AG09319 (cell line): ENCODE results near the gene PCDHA12.

Source experiments
- DNase-seq: peaks from one replicate; pipeline ENCODE4 v3.0.0-alpha.2; 2010; ENCODE audit warnings: low read depth; ENCODE audit errors: extremely low read depth
- TF ChIP-seq, protein P1 (sequence below): IDR thresholded peaks from 2 replicates; pipeline ENCODE4 v1.5.1; 2011; ENCODE audit warnings: low read depth, mild to moderate bottlenecking, inconsistent platforms, low read length, moderate library complexity

PCDHA12 gene

DNA sequence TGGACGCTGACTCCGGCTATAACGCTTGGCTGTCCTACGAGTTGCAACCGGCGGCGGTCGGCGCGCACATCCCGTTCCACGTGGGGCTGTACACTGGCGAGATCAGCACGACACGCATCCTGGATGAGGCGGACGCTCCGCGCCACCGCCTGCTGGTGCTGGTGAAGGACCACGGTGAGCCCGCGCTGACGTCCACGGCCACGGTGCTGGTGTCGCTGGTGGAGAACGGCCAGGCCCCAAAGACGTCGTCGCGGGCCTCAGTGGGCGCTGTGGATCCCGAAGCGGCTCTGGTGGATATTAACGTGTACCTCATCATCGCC, 2.1 kb downstream of the PCDHA12 start:
- no peak for DNase-seq
- TF ChIP-seq, protein P1, sequence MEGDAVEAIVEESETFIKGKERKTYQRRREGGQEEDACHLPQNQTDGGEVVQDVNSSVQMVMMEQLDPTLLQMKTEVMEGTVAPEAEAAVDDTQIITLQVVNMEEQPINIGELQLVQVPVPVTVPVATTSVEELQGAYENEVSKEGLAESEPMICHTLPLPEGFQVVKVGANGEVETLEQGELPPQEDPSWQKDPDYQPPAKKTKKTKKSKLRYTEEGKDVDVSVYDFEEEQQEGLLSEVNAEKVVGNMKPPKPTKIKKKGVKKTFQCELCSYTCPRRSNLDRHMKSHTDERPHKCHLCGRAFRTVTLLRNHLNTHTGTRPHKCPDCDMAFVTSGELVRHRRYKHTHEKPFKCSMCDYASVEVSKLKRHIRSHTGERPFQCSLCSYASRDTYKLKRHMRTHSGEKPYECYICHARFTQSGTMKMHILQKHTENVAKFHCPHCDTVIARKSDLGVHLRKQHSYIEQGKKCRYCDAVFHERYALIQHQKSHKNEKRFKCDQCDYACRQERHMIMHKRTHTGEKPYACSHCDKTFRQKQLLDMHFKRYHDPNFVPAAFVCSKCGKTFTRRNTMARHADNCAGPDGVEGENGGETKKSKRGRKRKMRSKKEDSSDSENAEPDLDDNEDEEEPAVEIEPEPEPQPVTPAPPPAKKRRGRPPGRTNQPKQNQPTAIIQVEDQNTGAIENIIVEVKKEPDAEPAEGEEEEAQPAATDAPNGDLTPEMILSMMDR: no peak

DNA sequence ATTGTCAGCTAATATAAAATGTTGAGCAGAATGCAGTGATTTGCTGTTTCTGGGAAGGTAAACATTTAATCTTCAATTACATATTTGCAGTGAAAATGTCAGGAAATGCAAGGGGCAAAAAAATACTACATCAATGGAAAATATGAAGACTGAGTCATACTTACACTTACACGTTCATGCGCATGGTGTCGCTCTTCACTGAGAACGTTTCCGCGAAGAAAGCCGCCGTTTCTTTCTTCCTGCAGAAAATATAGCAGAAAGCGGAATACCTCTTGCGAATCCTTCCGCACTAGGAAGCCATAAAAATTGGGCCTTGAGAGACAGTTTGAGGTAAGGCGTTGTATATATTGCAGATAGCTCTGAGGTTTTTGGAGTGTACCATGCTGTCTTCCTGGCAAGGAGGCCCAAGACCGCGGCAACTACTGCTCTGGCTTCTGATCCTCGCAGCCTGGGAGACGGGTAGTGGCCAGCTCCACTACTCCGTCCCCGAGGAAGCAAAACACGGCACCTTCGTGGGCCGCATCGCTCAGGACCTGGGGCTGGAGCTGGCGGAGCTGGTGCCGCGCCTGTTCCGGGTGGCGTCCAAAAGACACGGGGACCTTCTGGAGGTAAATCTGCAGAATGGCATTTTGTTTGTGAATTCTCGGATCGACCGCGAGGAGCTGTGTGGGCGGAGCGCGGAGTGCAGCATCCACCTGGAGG, 6.9 kb downstream of the PCDHA12 start, which contains the start of gene PCDHA13:
Gene PCDHA13 (plus strand): TSS at position 236 of the 702 bp plus-strand sequence. CDS start 145 bp downstream, at position 381.
- no peak for DNase-seq
- TF ChIP-seq, protein P1: no peak

DNA sequence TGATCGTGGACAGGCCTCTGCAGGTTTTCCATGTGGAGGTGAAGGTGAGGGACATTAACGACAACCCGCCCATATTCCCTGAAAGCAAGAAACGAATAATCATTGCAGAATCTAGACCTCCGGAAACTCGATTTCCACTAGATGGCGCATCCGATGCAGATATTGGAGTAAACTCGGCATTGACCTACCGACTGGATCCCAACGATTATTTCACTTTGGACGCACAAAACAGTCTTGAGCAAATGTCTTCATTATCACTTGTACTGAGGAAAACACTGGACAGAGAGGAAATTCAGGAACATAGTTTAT, 7.4 kb downstream of the PCDHA12 start:
- DNase-seq: no peak
- TF ChIP-seq, protein P1: no peak

DNA sequence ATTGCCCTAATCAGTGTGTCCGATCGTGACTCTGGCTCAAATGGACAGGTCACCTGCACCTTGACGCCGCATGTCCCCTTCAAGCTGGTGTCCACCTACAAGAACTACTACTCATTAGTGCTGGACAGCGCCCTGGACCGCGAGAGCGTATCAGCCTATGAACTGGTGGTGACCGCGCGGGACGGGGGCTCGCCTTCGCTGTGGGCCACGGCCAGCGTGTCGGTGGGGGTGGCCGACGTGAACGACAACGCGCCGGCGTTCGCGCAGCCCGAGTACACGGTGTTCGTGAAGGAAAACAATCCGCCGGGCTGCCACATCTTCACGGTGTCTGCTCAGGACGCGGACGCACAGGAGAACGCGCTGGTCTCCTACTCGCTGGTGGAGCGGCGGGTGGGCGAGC, 8.3 kb downstream of the PCDHA12 start:
- no peak for DNase-seq
- TF ChIP-seq, protein P1: no peak

DNA sequence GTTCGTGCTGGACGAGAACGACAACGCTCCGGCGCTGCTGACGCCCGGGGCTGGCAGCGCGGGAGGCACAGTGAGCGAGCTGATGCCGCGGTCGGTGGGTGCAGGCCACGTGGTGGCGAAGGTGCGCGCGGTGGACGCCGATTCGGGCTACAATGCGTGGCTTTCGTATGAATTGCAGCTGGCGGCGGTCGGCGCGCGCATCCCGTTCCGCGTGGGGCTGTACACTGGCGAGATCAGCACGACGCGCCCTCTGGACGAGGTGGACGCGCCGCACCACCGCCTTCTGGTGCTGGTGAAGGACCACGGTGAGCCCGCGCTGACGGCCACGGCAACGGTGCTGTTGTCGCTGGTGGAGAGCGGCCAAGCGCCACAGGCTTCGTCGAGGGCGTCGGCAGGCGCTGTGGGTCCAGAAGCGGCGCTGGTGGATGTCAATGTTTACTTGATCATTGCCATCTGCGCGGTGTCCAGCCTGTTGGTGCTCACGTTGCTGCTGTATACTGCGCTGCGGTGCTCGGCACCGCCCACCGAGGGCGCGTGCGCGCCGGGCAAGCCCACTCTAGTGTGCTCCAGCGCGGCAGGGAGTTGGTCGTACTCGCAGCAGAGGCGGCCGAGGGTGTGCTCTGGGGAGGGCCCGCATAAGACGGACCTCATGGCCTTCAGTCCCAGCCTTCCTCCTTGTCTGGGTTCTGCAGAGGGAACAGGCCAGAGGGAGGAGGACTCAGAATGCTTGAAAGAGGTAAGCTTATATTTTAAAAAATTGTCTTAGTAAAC, 9.0 kb downstream of the PCDHA12 start:
- TF ChIP-seq, protein P1: no peak
- no peak for DNase-seq

DNA sequence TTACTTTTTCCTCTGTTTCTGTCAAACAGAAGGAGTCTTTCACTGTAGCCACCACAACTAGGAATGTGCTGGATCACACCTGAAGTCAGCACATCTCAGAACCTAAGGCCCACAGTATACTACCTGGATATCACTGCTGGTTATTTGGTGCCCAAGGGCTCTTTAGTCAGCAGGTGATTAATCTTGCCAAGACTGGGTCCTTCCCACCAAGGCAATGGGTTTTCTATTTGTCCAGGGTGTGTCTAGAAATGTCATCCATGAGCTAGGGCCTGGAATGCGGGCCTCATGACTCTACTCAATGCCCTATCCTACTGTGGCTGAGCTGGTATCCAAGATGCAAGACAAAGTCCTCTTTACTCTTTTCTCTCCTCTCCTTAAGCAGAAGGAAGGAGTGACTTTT, 41.2 kb downstream of the PCDHA12 start:
- TF ChIP-seq, protein P1: no peak
- DNase-seq: no peak

DNA sequence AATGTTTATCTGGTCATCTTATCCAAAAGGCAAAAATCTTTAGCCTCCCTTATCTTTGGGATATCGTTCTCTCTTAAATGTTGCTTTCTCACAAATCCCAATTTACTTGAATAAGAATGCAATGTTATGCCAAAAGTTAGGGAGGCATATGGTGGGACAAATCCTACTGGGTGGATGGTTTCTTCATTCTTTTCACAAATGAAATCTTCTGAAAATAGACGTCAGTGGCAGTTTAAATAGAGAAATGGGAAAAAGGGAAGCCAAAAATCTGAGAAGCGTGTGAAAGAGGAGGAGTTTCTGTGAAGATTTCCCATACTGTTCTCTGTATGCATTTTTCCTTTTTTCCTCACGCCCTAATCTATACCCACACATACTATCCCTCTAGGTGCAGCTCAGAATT, 48.5 kb downstream of the PCDHA12 start:
- DNase-seq: no peak
- TF ChIP-seq, protein P1: no peak
